ENCODE results near the gene IGF2R.

DNA sequence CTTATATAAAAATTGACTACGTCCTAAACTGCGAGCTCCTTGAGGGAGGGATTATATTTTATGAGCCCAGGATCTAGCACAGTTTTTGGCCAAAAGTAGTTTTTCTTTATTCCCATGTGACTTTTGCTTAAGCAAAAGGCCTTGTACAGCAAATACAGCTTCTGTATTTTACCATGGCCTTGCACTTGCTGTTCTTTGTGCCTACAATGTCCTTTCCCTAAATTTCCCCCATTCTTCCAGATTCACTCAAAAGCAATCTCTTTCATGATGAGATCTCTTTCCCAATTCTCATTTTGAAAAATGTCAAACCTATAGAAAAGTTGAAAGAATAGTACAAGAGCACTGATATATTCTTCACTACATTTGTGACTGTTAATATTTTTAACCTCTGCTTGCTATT is 4.8 kb upstream of the IGF2R start:
- no peak for TF ChIP-seq CTCF (IDR thresholded peaks at IDR 0.05; ENCODE audit: poor library complexity)
- no peak for TF ChIP-seq EZH2phosphoT487 (IDR thresholded peaks at IDR 0.05; ENCODE audit: low read depth, severe bottlenecking, unreplicated experiment)
